HEK293 (cell line): Measurements from ENCODE around the gene NGF.

ENCODE experiments used
- CTCF ChIA-PET: fragments of 350-600 bp; formaldehyde crosslinking; extraction: SDS; loops from one replicate; lab custom pipeline; 2021; ENCODE audit warnings: antibody characterized with exemption; lab: Yijun Ruan, JAX
- POLR2A ChIA-PET: fragments of 300-600 bp; formaldehyde crosslinking; extraction: SDS; loops from one replicate; lab custom pipeline; 2020; ENCODE audit warnings: antibody characterized with exemption, inconsistent platforms; lab: Yijun Ruan, JAX
- H3K27ac ChIP-seq: fragments of 200-500 bp; sonication (Bioruptor generic); 2 replicates; pipeline ENCODE4 v1.5.1; 2014; ENCODE audit warnings: low read depth, low read length, control low read depth, inconsistent platforms; ENCODE audit errors: extremely low read depth
- H3K36me3 ChIP-seq, 2 experiments: fragments of 200-500 bp in 1 of 2; sonication (Bioruptor generic) in 1 of 2; 1 replicate in 1 of 2; 2 replicates in 1 of 2; pipeline ENCODE4 v1.5.1; 2014 to 2017; ENCODE audit warnings: inconsistent platforms in 2 of 2, low read length in 2 of 2; ENCODE audit not compliant: control insufficient read depth in 2 of 2, insufficient read depth in 1 of 2
- H3K4me1 ChIP-seq: fragments of 200-500 bp; sonication (Bioruptor generic); 2 replicates; pipeline ENCODE4 v1.5.1; 2014; ENCODE audit warnings: mild to moderate bottlenecking, low read length, inconsistent platforms; ENCODE audit not compliant: control insufficient read depth, insufficient read depth
- H3K4me3 ChIP-seq: 2 replicates; pipeline ENCODE4 v1.5.1; 2011; ENCODE audit warnings: low read depth, mild to moderate bottlenecking, control low read depth, low read length, moderate library complexity
- H3K9me3 ChIP-seq: fragments of 200-500 bp; sonication (Bioruptor generic); 2 replicates; pipeline ENCODE4 v1.5.1; 2014; ENCODE audit warnings: low read depth, low read length, inconsistent platforms; ENCODE audit not compliant: control insufficient read depth, insufficient read depth
- BCL11A ChIP-seq: fragments of 450-650 bp; formaldehyde crosslinking; IDR thresholded peaks from 2 replicates; pipeline ENCODE4 v1.5.1; 2016; ENCODE audit warnings: low read depth, missing biosample characterization, missing genetic modification characterization
- EGR2 ChIP-seq: fragments of 450-650 bp; formaldehyde crosslinking; IDR thresholded peaks from 2 replicates; pipeline ENCODE4 v1.5.1; 2016; ENCODE audit warnings: low read depth, missing biosample characterization, missing genetic modification characterization
- FEZF1 ChIP-seq: fragments of 450-650 bp; formaldehyde crosslinking; IDR thresholded peaks from 2 replicates; pipeline ENCODE4 v1.5.1; 2016; ENCODE audit warnings: missing biosample characterization, missing genetic modification characterization
- GLIS1 ChIP-seq: fragments of 450-650 bp; formaldehyde crosslinking; IDR thresholded peaks from 2 replicates; pipeline ENCODE4 v1.5.1; 2016; ENCODE audit warnings: missing biosample characterization, missing genetic modification characterization
- HOXC10 ChIP-seq: sonication (generic); formaldehyde crosslinking; IDR thresholded peaks from 2 replicates; pipeline ENCODE4 v1.8.1; 2023; ENCODE audit warnings: mild to moderate bottlenecking, missing genetic modification reagents
- SP7 ChIP-seq: fragments of 450-650 bp; formaldehyde crosslinking; IDR thresholded peaks from 2 replicates; pipeline ENCODE4 v1.5.1; 2016; ENCODE audit warnings: missing biosample characterization, missing genetic modification characterization
- TRIM28 ChIP-seq: IDR thresholded peaks from 2 replicates; pipeline ENCODE4 v1.6.1; 2011; ENCODE audit warnings: low read length, control low read depth, borderline replicate concordance
- TSHZ1 ChIP-seq: fragments of 450-650 bp; formaldehyde crosslinking; IDR thresholded peaks from 2 replicates; pipeline ENCODE4 v1.5.1; 2016; ENCODE audit warnings: missing biosample characterization, missing genetic modification characterization, borderline replicate concordance
- ZBTB20 ChIP-seq: fragments of 450-650 bp; formaldehyde crosslinking; IDR thresholded peaks from 2 replicates; pipeline ENCODE4 v1.5.1; 2016; ENCODE audit warnings: missing biosample characterization, missing genetic modification characterization
- ZBTB48 ChIP-seq: fragments of 450-650 bp; formaldehyde crosslinking; IDR thresholded peaks from 2 replicates; pipeline ENCODE4 v1.5.1; 2016; ENCODE audit warnings: missing biosample characterization, missing genetic modification characterization
- ZFHX2 ChIP-seq: fragments of 450-650 bp; formaldehyde crosslinking; conservative IDR thresholded peaks from 2 replicates; pipeline ENCODE4 v1.5.1; 2016; ENCODE audit warnings: missing biosample characterization, missing genetic modification characterization
- ZIC2 ChIP-seq: fragments of 450-650 bp; formaldehyde crosslinking; IDR thresholded peaks from 2 replicates; pipeline ENCODE4 v1.5.1; 2016; ENCODE audit warnings: missing biosample characterization, missing genetic modification characterization
- ZNF274 ChIP-seq, 2 experiments: fragments of 200-500 bp in 1 of 2; fragments of 450-650 bp in 1 of 2; sonication (Bioruptor generic) in 1 of 2; formaldehyde crosslinking in 1 of 2; IDR thresholded peaks; 2 replicates each; pipeline versions ENCODE4 v1.5.1 to v1.6.1; 2014 to 2016; ENCODE audit warnings: borderline replicate concordance in 1 of 2, inconsistent platforms in 1 of 2, low read length in 1 of 2, missing biosample characterization in 1 of 2, missing genetic modification characterization in 1 of 2
- ZNF501 ChIP-seq: fragments of 450-650 bp; formaldehyde crosslinking; IDR thresholded peaks from 2 replicates; pipeline ENCODE4 v1.5.1; 2016; ENCODE audit warnings: missing biosample characterization, missing genetic modification characterization
- ZNF600 ChIP-seq: fragments of 450-650 bp; formaldehyde crosslinking; IDR thresholded peaks from 2 replicates; pipeline ENCODE4 v1.5.1; 2016; ENCODE audit warnings: missing biosample characterization, missing genetic modification characterization
- ZNF621 ChIP-seq: fragments of 450-650 bp; formaldehyde crosslinking; IDR thresholded peaks from 2 replicates; pipeline ENCODE4 v1.5.1; 2017; ENCODE audit warnings: missing biosample characterization, missing genetic modification characterization
- ZNF843 ChIP-seq: fragments of 450-650 bp; formaldehyde crosslinking; IDR thresholded peaks from 2 replicates; pipeline ENCODE4 v1.5.1; 2016; ENCODE audit warnings: missing biosample characterization, missing genetic modification characterization
- TF ChIP-seq, protein P1 (sequence below): fragments of 450-650 bp; formaldehyde crosslinking; IDR thresholded peaks from 2 replicates; pipeline ENCODE4 v1.5.1; 2017; ENCODE audit warnings: missing biosample characterization, missing genetic modification characterization

NGF gene

GRCh38 chr1:115301438-115302020, 36.5 kb downstream of the NGF start (continued):
- TF ChIP-seq TSHZ1 (tag by site-specific recombination): no peak
- no peak for TF ChIP-seq HOXC10 (CRISPR knock-in tag)
- TF ChIP-seq BCL11A: no peak

DNA sequence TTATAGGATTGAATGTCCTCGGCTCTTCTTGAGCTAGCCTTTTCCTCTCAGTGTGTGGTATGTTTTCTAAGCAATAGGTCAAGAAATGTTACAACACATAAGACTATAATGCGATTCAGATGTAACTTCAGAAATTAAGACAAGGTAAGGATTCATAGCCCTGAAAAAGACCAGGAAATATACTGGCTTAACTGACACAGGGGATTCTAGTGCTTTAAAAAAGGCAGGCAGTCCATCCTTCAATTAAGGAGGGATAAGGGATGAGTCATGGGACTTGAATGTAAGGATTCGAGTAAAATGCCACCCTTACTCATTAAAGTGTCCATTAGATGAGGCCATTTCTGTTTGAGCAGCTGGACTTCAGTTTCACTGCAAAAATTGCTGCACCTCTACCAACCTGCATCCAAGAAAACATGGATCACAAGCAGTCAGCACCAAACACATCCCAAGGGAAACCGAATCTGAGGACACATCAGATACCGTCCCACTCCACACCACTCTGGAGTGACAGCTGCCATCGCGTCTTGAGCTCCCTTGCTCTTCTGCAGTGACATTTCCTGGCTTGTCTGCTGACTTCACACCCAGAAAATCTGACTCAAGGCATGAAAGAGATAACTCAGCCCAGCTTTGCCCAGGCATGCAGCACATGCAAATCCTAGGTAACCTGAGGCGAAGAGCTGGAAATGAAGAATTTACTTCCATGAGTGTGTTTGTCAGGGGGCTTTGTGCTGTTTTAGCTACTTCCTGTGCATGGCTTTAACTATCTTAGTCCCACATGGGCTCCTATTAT, 37.8 kb downstream of the NGF start:
- CTCF ChIA-PET: interaction anchor here (0.6 to 1.5 kb wide), 9 partner anchors 15 to 683 kb away, joined by 3 to 7 read pairs (median 3); no protein-coding TSS in a partner anchor

DNA sequence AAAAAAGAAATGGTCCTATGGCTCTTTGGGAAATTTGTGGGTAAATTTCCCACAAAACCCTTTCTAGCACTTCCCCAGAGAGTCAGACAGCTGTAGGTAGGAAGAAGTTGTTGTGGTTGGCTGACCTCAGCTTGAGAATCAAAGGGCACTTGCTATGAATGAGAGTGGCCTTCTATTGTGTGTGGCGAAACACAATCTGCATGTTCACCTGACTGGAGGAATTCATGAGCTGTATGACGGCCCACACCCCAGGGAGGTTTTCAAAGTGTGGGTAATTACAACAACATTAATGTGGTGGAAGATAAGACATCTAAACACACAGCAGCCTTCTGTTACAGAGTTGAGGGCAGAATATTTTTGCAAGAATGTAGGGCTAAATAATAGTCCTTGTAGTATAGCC, 38.8 kb downstream of the NGF start:
- CTCF ChIA-PET: interaction anchor here (0.8 to 2.6 kb wide), 4 partner anchors 24 to 170 kb away, joined by 3 to 14 read pairs (median 4); no protein-coding TSS in a partner anchor
- POLR2A ChIA-PET: no interaction called here
- H3K36me3 ChIP-seq: no peaks in the 10 kb centered on the region
- no peak for TF ChIP-seq ZNF274 (IDR thresholded peaks at IDR 0.05; ENCODE audit: low read length)
- no peak for TF ChIP-seq ZNF274 (tag by site-specific recombination; IDR thresholded peaks at IDR 0.05; ENCODE audit: borderline replicate concordance)
- TF ChIP-seq FEZF1: peak; percentile 79
- TF ChIP-seq, protein P1, sequence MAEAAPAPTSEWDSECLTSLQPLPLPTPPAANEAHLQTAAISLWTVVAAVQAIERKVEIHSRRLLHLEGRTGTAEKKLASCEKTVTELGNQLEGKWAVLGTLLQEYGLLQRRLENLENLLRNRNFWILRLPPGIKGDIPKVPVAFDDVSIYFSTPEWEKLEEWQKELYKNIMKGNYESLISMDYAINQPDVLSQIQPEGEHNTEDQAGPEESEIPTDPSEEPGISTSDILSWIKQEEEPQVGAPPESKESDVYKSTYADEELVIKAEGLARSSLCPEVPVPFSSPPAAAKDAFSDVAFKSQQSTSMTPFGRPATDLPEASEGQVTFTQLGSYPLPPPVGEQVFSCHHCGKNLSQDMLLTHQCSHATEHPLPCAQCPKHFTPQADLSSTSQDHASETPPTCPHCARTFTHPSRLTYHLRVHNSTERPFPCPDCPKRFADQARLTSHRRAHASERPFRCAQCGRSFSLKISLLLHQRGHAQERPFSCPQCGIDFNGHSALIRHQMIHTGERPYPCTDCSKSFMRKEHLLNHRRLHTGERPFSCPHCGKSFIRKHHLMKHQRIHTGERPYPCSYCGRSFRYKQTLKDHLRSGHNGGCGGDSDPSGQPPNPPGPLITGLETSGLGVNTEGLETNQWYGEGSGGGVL (tag by site-specific recombination): no peak
- peak; percentile 77 for TF ChIP-seq GLIS1 (tag by site-specific recombination)
- 0 out of 2 replicates have a peak, but pooled peaks have one; percentile 26 for TF ChIP-seq ZFHX2
- 0 out of 2 replicates have a peak, but pooled peaks have one; percentile 32 for TF ChIP-seq ZNF843 (tag by site-specific recombination)
- TF ChIP-seq EGR2 (tag by site-specific recombination): peak; percentile 45; the same call in 1 of the 2 replicates
- TF ChIP-seq ZIC2: peak; percentile 20; the same call in 1 of the 2 replicates
- no peak for TF ChIP-seq ZNF621
- no peak overlapping the region for H3K4me3 ChIP-seq
- H3K4me1 ChIP-seq: peaks cover 8% of the 10 kb centered on the region
- no peaks in the 10 kb centered on the region for H3K9me3 ChIP-seq
- no peak overlapping the region for H3K27ac ChIP-seq

More for the DNA sequence above, 37.8 kb downstream of the NGF start:
- Histone ChIP-seq H3K27ac (no peak overlapping the region), H3K36me3 (no peaks in the 10 kb centered on the region), H3K4me3 (no peak overlapping the region), H3K9me3 (no peaks in the 10 kb centered on the region), H3K4me1 (peaks cover 8% of the 10 kb centered on the region)
- POLR2A ChIA-PET: interaction anchor here (1.1 to 1.5 kb wide), 3 partner anchors 17 to 211 kb away, joined by 3 to 4 read pairs (median 4); partner anchors contain the start of genes NGF and TSPAN2
- 0 out of 2 replicates have a peak, but pooled peaks have one; percentile 30 for TF ChIP-seq ZBTB48 (tag by site-specific recombination)
- no peak for TF ChIP-seq ZNF501
- peak; percentile 64; the same call in 1 of the 2 replicates for TF ChIP-seq TRIM28
- peak; percentile 46; the same call in 1 of the 2 replicates for TF ChIP-seq FEZF1
- TF ChIP-seq ZNF600: 0 out of 2 replicates have a peak, but pooled peaks have one; percentile 23
- TF ChIP-seq SP7 (tag by site-specific recombination): peak; percentile 43; the same call in 1 of the 2 replicates
- TF ChIP-seq TSHZ1 (tag by site-specific recombination): peak; percentile 64; the same call in 1 of the 2 replicates
- TF ChIP-seq ZBTB20 (tag by site-specific recombination): no peak
